Spinal cord (tissue), 10 donors: ENCODE measurements around the gene EPHB1. TPM values are rescaled to one million over a fixed set of nuclear protein-coding genes. Genes with fewer than 3 reads are reported as not detected.

ENCODE experiments used
- DNase-seq, 6 donors: peaks; one replicate each; pipeline versions ENCODE4 v3.0.0 to v3.0.0-alpha.2; 2013 to 2015; ENCODE audit warnings: low spot score in 6 of 6, low read depth in 4 of 6
- H3K27ac ChIP-seq: one replicate; pipeline ENCODE4 v1.5.1; 2013; ENCODE audit warnings: low read depth, low read length, control low read depth
- H3K27me3 ChIP-seq: one replicate; pipeline ENCODE4 v1.6.1; 2013; ENCODE audit warnings: low read length; ENCODE audit not compliant: control insufficient read depth, insufficient read depth
- H3K36me3 ChIP-seq: one replicate; pipeline ENCODE4 v1.6.1; 2013; ENCODE audit warnings: low read length; ENCODE audit not compliant: control insufficient read depth, insufficient read depth
- H3K4me1 ChIP-seq: one replicate; pipeline ENCODE4 v1.6.1; 2013; ENCODE audit warnings: low read length; ENCODE audit not compliant: control insufficient read depth, insufficient read depth
- H3K4me3 ChIP-seq: one replicate; pipeline ENCODE4 v1.5.1; 2013; ENCODE audit warnings: low read depth, low read length, control low read depth
- H3K9me3 ChIP-seq: one replicate; pipeline ENCODE4 v1.6.1; 2013; ENCODE audit warnings: low read length; ENCODE audit not compliant: control insufficient read depth, insufficient read depth
- WGBS: methylation state at CpG from one replicate; pipeline ENCODE4 v1.1.5; 2013; ENCODE audit warnings: missing lambda C conversion rate; ENCODE audit not compliant: insufficient coverage; 5-methylcytosine and 5-hydroxymethylcytosine counted together
- polyA plus RNA-seq, 2 donors: library from polyadenylated mRNA; unstranded; fragments of 120-200 nt; gene quantifications; one replicate each; pipeline ENCODE4 v1.2.1, GENCODE V29; 2013; ENCODE audit not compliant: insufficient read length in 2 of 2
- total RNA-seq, 2 donors: library from RNA; depleted of rRNA in 1 of 2; stranded (reverse); fragments of 120-200 nt in 1 of 2; fragments of >200 nt in 1 of 2; gene quantifications; one replicate each; pipeline versions ENCODE4 v1.2.3 to v1.2.4, GENCODE V29; 2013 to 2014
- donor health status: healthy.

Gene EPHB1
- total and polyA plus RNA-seq, 4 donors: 10.0 to 47.6 (median 22.8) TPM

GRCh38 chr3:134904776-134905646, 110.0 kb downstream of the EPHB1 start:
- Histone ChIP-seq H3K27ac (no peak overlapping the region), H3K27me3 (no peaks in the 10 kb centered on the region), H3K4me1 (peaks cover 42% of the 10 kb centered on the region), H3K9me3 (no peaks in the 10 kb centered on the region), H3K36me3 (no peaks in the 10 kb centered on the region), H3K4me3 (no peak overlapping the region)
- WGBS: 77% methylated on average over 7 of the region's 7 CpGs
- DNase-seq: peak in 5 of 6 donors; percentile 32 to 85 (median 60)

DNA sequence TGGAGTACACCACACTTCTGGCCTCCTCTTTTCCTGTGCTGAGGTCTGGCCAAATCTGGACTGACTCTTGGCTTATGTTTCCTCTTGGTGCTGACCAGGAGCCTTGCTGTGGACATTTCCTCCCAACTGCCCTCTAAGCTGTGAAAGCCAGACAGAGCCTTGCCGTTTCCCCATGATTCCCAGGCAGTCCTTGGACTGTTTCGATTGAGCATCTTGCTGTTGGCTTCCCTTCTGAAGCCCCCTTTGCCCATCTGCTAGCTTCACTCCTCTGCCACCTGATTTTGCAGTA, 110.5 kb downstream of the EPHB1 start:
- no peaks in the 10 kb centered on the region for H3K9me3 ChIP-seq
- peaks cover 42% of the 10 kb centered on the region for H3K4me1 ChIP-seq
- WGBS: 94% methylated on average over 2 of the region's 2 CpGs
- no peaks in the 10 kb centered on the region for H3K36me3 ChIP-seq
- no peak for DNase-seq
- H3K27me3 ChIP-seq: no peaks in the 10 kb centered on the region
- H3K27ac ChIP-seq: no peak overlapping the region
- no peak overlapping the region for H3K4me3 ChIP-seq

DNA sequence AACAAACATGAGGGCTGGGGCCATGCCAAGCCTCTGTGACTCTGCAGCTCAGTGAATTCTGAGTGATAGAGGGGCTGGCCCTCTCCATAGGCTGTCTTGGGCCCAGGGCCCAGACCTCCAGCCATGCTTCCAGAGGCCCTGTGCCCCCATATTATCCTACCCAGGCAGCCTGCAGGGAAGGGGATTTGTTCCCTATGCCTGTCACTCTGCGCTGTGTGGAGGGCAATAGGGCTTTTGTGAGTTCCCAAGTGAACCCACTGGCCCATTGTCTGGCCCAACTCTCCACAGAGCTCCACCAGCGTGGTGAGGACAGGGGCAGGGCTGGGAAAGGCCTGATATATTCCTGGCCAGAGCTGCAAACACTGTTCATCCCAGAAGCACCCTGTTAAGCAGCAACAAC, 113.2 kb downstream of the EPHB1 start:
- no peaks in the 10 kb centered on the region for H3K36me3 ChIP-seq
- no peak overlapping the region for H3K4me3 ChIP-seq
- no peaks in the 10 kb centered on the region for H3K27me3 ChIP-seq
- WGBS: 60% methylated on average over 1 of the region's 2 CpGs
- H3K4me1 ChIP-seq: peaks cover 62% of the 10 kb centered on the region
- H3K9me3 ChIP-seq: no peaks in the 10 kb centered on the region
- DNase-seq: peak in 2 of 6 donors; percentile 50 to 57
- H3K27ac ChIP-seq: no peak overlapping the region

DNA sequence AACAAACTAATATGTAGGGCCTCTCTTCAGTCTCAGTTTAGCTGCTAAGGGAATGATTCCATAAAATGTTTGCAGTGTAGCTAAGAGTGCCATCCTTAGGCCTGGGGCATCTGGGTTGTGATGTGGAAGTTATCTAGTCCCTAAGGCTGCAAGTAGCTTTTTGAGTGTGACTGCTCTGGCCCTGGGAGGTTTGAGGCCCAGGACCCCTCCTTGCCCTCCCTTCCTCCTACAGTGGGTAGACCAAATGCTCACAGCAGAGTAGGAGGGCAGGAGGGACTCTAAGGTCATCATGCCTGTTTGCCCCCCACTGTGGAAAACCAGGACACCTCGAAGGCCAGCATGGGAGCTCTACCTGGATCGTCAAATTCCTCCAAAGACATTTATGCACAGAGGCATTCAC, 115.0 kb downstream of the EPHB1 start:
- WGBS: no CpG with 5 or more reads among the region's 2 CpGs
- Histone ChIP-seq H3K36me3 (no peaks in the 10 kb centered on the region), H3K9me3 (no peaks in the 10 kb centered on the region), H3K4me1 (peaks cover 49% of the 10 kb centered on the region), H3K27me3 (no peaks in the 10 kb centered on the region), H3K27ac (no peak overlapping the region), H3K4me3 (no peak overlapping the region)
- no peak for DNase-seq

DNA sequence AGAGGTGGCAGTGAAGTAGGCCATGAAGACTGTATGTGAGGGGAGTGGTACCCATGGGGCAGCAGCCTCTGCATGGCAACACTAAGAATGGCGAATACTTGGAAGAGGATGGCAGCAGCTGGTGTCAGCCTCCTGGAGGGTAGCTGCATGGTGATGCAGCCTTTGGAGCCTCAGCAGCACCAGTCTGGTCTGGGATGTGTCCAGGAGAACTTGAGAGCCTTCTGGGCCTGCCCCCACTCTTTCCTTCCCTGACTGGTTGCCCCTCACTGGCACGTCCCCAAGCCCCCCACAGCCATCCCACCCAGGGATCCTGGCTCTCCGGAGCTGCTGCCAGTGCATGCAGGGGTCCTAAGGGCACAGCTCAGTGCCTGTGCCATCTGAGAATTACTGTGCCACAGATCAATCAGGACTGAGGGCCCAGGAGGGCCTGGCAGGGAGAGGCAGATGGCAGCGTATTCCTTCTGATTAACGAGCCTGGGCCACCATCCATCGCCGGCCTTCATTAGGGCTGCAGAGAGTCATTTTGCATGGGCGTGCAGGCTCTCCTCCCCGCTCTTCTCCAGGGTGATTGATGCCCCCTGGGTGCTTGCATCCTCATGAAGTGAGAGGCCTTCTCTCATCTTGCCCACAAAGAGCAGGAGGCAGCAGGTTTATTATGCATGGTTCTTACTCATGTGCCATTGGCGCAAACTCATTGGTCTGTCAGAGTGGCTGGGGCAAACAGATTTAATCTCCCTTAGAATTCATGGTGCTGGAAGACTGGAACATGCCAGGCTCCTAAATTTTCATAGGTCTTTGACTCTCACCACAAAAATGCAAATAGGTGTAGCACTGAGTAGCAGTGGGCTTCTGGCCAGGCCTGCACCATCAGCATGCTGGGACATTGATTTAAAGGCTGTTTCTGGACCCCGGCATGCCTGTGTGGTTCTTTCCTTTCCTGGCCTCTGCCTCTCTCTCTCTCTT, 116.8 kb downstream of the EPHB1 start:
- no peaks in the 10 kb centered on the region for H3K9me3 ChIP-seq
- no peaks in the 10 kb centered on the region for H3K27me3 ChIP-seq
- DNase-seq: peak in 5 of 6 donors; percentile 54 to 91 (median 71)
- peak overlapping the region; percentile 7 for H3K27ac ChIP-seq
- H3K4me1 ChIP-seq: peaks cover 40% of the 10 kb centered on the region
- no peaks in the 10 kb centered on the region for H3K36me3 ChIP-seq
- 35% methylated on average over 10 of the region's 11 CpGs for WGBS
- H3K4me3 ChIP-seq: no peak overlapping the region

GRCh38 chr3:134916276-134916961, 121.4 kb downstream of the EPHB1 start:
- Histone ChIP-seq H3K36me3 (no peaks in the 10 kb centered on the region), H3K4me1 (peaks cover 22% of the 10 kb centered on the region), H3K9me3 (no peaks in the 10 kb centered on the region), H3K4me3 (no peak overlapping the region), H3K27ac (no peak overlapping the region), H3K27me3 (no peaks in the 10 kb centered on the region)
- no peak for DNase-seq
- WGBS: 95% methylated on average over 35 of the region's 37 CpGs

DNA sequence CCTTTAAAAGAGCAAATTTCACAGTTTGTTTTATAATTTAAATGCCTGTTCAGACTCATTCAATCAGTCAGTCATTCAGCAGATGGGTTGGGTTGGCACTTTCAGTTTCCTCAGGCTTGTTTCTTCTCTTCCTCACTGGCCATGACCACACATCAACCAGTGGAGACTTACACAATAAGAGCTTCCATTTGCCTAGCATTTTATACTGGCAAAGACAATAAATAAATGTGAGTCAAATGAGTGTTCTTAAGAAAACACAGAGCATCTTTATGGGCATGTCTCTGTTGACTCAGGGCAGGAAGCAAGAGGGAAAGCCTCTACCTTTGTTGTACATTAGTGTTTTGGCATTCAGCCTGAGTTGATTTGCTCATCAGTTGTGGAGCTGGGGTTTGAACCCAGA, 122.6 kb downstream of the EPHB1 start:
- Histone ChIP-seq H3K36me3 (no peaks in the 10 kb centered on the region), H3K27me3 (no peaks in the 10 kb centered on the region), H3K27ac (no peak overlapping the region), H3K4me3 (no peak overlapping the region), H3K9me3 (no peaks in the 10 kb centered on the region), H3K4me1 (peaks cover 13% of the 10 kb centered on the region)
- DNase-seq: no peak

DNA sequence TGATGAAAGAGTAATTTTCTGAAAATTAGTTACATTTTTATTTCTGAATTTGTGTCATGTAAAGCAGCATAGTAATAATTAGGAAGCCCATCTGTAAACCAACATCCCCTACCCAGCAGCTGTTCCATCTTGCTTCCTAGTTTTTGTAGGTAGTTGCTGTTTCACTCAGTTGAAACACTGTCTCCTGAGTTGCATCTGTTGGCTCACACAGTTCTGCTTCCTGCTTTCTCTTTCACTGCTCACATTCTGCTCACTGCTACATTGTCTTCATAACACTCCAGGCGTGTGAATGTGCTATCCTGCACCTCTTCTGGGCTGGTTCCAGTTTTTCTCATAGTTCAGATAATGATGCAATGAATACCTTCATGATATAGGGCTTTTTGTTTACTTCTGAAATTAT, 123.4 kb downstream of the EPHB1 start:
- no peaks in the 10 kb centered on the region for H3K36me3 ChIP-seq
- no peak overlapping the region for H3K4me3 ChIP-seq
- H3K9me3 ChIP-seq: no peaks in the 10 kb centered on the region
- DNase-seq: no peak
- H3K4me1 ChIP-seq: peaks cover 5% of the 10 kb centered on the region
- no peaks in the 10 kb centered on the region for H3K27me3 ChIP-seq
- WGBS: no CpG with 5 or more reads among the region's 1 CpG
- H3K27ac ChIP-seq: no peak overlapping the region

- H3K4me3 ChIP-seq: no peak overlapping the region
- DNase-seq: peak in 1 of 6 donors; percentile 77
- peaks cover 2% of the 10 kb centered on the region for H3K9me3 ChIP-seq
- no peaks in the 10 kb centered on the region for H3K36me3 ChIP-seq
- H3K27ac ChIP-seq: no peak overlapping the region
- H3K4me1 ChIP-seq: peaks cover 3% of the 10 kb centered on the region
- no peaks in the 10 kb centered on the region for H3K27me3 ChIP-seq
- no CpG with 5 or more reads among the region's 3 CpGs for WGBS
Measured at GRCh38 chr3:134922101-134922500, 127.0 kb downstream of the EPHB1 start.
